Measurements from ENCODE around the gene PHB1. TPM values are rescaled to one million over a fixed set of nuclear protein-coding genes. Genes with fewer than 3 reads are reported as not detected.

The PHB1 gene
- total and polyA plus RNA-seq, 2 donors: 59.9 to 98.4 TPM

GRCh38 chr17:49443862-49444261 is 29.2 kb upstream of the PHB1 start:
- no peaks in the 10 kb centered on the region for H3K36me3 ChIP-seq (ENCODE audit: control insufficient read depth in 2 of 2, insufficient read depth in 2 of 2, low read length in 1 of 2)
- H3K4me1 ChIP-seq (ENCODE audit: control insufficient read depth in 2 of 2, insufficient read depth in 2 of 2, low read length in 2 of 2): no peaks in the 10 kb centered on the region
- no peak overlapping the region for H3K4me3 ChIP-seq (ENCODE audit: low read length in 2 of 2)
- H3K9me3 ChIP-seq (ENCODE audit: control insufficient read depth in 2 of 2, insufficient read depth in 1 of 2, low read length in 1 of 2): no peaks in the 10 kb centered on the region
- WGBS: 95% methylated on average over 6 of the region's 6 CpGs
- no peak overlapping the region for H3K27ac ChIP-seq (ENCODE audit: low read depth in 1 of 2, low read length in 1 of 2)
- H3K27me3 ChIP-seq (ENCODE audit: control insufficient read depth in 2 of 2, insufficient read depth in 1 of 2, low read length in 1 of 2): peaks cover 0 to 26% of the 10 kb centered on the region in 2 donors
- DNase-seq (ENCODE audit: low read depth in 6 of 9, low spot score in 9 of 9): no peak

DNA sequence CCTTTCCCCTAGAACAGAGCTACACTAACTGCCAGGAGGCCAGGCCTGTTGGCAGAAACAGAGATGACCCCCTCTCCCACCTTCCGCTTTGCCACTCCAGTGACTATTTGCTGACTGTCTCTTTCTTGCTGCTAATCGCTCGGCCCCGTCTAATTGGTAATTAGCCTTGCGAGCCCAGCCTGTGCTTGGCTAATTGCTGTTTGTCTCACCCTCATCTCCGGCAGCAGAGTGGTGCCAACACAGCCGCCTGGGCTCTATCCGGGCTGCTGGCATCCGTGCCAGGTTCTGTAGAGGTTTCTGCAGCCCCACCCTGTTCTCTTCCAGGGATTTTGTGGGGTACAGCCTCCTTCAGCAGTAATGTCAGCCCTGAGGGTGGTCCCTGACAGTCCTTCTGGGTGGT is 27.4 kb upstream of the PHB1 start:
- Histone ChIP-seq H3K4me3 (ENCODE audit: low read length in 2 of 2) (no peak overlapping the region), H3K36me3 (ENCODE audit: control insufficient read depth in 2 of 2, insufficient read depth in 2 of 2, low read length in 1 of 2) (no peaks in the 10 kb centered on the region), H3K27ac (ENCODE audit: low read depth in 1 of 2, low read length in 1 of 2) (no peak overlapping the region), H3K9me3 (ENCODE audit: control insufficient read depth in 2 of 2, insufficient read depth in 1 of 2, low read length in 1 of 2) (no peaks in the 10 kb centered on the region), H3K27me3 (ENCODE audit: control insufficient read depth in 2 of 2, insufficient read depth in 1 of 2, low read length in 1 of 2) (peaks cover 0 to 44% of the 10 kb centered on the region in 2 donors), H3K4me1 (ENCODE audit: control insufficient read depth in 2 of 2, insufficient read depth in 2 of 2, low read length in 2 of 2) (no peaks in the 10 kb centered on the region)
- no peak for DNase-seq (ENCODE audit: low read depth in 6 of 9, low spot score in 9 of 9)
- WGBS: 98% methylated on average over 9 of the region's 9 CpGs

DNA sequence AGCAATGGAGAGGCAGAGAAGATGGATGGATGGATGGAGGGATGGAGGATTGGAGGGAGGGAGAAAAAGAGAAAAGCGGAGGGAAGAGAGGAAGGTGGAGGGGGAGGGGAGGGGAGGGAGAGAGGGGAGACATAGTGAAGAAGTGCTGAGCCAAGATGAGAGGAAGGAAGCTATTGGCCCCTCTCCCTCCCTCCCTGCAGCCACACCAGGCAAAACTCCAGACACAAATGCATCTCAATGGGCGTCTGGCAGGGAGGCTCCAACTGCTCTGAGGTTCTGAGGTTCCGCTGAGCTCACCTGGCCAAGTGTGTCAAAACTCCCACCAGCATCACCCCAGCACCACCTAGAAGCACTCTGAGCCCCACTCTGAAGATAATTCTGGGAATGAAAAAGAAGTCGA is 26.9 kb upstream of the PHB1 start:
- Histone ChIP-seq H3K4me1 (ENCODE audit: control insufficient read depth in 2 of 2, insufficient read depth in 2 of 2, low read length in 2 of 2) (no peaks in the 10 kb centered on the region), H3K27ac (ENCODE audit: low read depth in 1 of 2, low read length in 1 of 2) (no peak overlapping the region), H3K27me3 (ENCODE audit: control insufficient read depth in 2 of 2, insufficient read depth in 1 of 2, low read length in 1 of 2) (peaks cover 0 to 47% of the 10 kb centered on the region in 2 donors), H3K9me3 (ENCODE audit: control insufficient read depth in 2 of 2, insufficient read depth in 1 of 2, low read length in 1 of 2) (no peaks in the 10 kb centered on the region), H3K4me3 (ENCODE audit: low read length in 2 of 2) (no peak overlapping the region), H3K36me3 (ENCODE audit: control insufficient read depth in 2 of 2, insufficient read depth in 2 of 2, low read length in 1 of 2) (no peaks in the 10 kb centered on the region)
- no peak for DNase-seq (ENCODE audit: low read depth in 6 of 9, low spot score in 9 of 9)
- WGBS: 81% methylated on average over 4 of the region's 4 CpGs

DNA sequence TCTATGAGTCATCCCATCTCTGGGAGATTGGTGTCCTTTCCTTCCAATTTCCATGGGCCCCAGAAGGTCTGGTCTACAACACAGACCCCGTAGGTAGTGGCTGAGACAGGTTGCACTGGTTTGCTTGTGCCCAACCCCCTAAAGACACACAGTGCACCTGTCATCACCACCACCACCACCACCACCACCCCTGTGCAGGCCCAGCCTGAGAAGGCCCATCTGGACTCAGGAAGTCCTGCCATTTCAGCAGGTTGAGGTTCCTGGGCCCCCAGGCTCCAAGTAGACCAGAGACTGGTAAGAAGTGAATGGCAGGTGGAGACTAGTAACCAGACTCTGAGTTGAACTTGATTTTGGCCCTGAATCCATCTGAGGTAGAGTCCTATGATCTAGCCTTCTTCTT is 25.9 kb upstream of the PHB1 start:
- Histone ChIP-seq H3K4me3 (ENCODE audit: low read length in 2 of 2) (no peak overlapping the region), H3K36me3 (ENCODE audit: control insufficient read depth in 2 of 2, insufficient read depth in 2 of 2, low read length in 1 of 2) (no peaks in the 10 kb centered on the region), H3K9me3 (ENCODE audit: control insufficient read depth in 2 of 2, insufficient read depth in 1 of 2, low read length in 1 of 2) (no peaks in the 10 kb centered on the region), H3K27me3 (ENCODE audit: control insufficient read depth in 2 of 2, insufficient read depth in 1 of 2, low read length in 1 of 2) (peaks cover 0 to 48% of the 10 kb centered on the region in 2 donors), H3K4me1 (ENCODE audit: control insufficient read depth in 2 of 2, insufficient read depth in 2 of 2, low read length in 2 of 2) (no peaks in the 10 kb centered on the region), H3K27ac (ENCODE audit: low read depth in 1 of 2, low read length in 1 of 2) (no peak overlapping the region)
- 85% methylated on average over 1 of the region's 1 CpG for WGBS
- DNase-seq (ENCODE audit: low read depth in 6 of 9, low spot score in 9 of 9): no peak

DNA sequence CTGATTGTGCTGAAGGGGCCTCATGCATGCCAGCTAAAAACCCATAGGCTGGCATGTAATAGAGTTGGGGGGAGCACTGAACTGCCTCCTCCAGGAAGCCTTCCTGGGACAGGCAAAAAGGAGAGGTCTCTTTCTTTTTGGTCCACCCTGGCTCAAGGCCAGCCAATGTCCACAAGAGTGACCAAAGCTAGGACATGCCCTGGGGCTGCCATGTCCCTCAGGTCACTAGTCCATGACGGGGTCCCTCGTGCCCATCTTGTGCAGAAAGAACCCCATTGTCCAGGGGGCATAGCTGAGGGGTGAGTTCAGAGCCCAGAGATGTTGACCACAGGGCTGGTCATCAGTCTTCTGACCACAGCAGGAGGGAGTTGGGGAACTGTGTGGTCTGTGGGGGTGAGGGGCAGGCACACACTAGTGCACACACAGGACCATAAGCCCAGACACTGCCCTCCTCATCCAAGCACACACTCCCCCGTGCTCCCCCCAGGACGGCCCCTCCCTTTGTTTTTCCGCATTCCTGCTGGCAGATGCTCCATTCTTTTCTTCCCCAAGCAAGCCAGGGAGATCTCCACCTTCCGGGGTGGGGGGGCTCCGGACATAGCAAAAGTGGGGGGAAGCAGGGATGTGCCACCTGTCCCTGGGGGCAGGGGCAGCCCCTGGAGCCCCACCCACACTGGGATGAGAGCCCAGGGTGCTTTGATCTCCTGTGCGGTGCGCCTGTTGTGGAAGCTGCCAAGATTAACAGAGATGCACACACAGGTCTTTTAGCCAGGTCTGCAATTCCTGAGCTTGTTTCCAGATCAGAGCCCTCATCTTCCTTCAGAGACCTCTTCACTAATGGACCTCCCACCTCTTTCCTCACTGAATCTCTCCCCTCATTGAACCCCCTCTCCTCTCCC is 25.2 kb upstream of the PHB1 start:
- Histone ChIP-seq H3K36me3 (ENCODE audit: control insufficient read depth in 2 of 2, insufficient read depth in 2 of 2, low read length in 1 of 2) (no peaks in the 10 kb centered on the region), H3K27me3 (ENCODE audit: control insufficient read depth in 2 of 2, insufficient read depth in 1 of 2, low read length in 1 of 2) (peaks cover 0 to 48% of the 10 kb centered on the region in 2 donors), H3K27ac (ENCODE audit: low read depth in 1 of 2, low read length in 1 of 2) (no peak overlapping the region), H3K9me3 (ENCODE audit: control insufficient read depth in 2 of 2, insufficient read depth in 1 of 2, low read length in 1 of 2) (no peaks in the 10 kb centered on the region), H3K4me3 (ENCODE audit: low read length in 2 of 2) (no peak overlapping the region), H3K4me1 (ENCODE audit: control insufficient read depth in 2 of 2, insufficient read depth in 2 of 2, low read length in 2 of 2) (no peaks in the 10 kb centered on the region)
- DNase-seq (ENCODE audit: low read depth in 6 of 9, low spot score in 9 of 9): no peak
- WGBS: 90% methylated on average over 9 of the region's 9 CpGs

- Histone ChIP-seq H3K4me1 (ENCODE audit: control insufficient read depth in 2 of 2, insufficient read depth in 2 of 2, low read length in 2 of 2) (no peaks in the 10 kb centered on the region), H3K4me3 (ENCODE audit: low read length in 2 of 2) (no peak overlapping the region), H3K36me3 (ENCODE audit: control insufficient read depth in 2 of 2, insufficient read depth in 2 of 2, low read length in 1 of 2) (no peaks in the 10 kb centered on the region), H3K27ac (ENCODE audit: low read depth in 1 of 2, low read length in 1 of 2) (no peak overlapping the region), H3K9me3 (ENCODE audit: control insufficient read depth in 2 of 2, insufficient read depth in 1 of 2, low read length in 1 of 2) (no peaks in the 10 kb centered on the region), H3K27me3 (ENCODE audit: control insufficient read depth in 2 of 2, insufficient read depth in 1 of 2, low read length in 1 of 2) (peaks cover 0 to 51% of the 10 kb centered on the region in 2 donors)
- WGBS: 95% methylated on average over 3 of the region's 3 CpGs
- DNase-seq (ENCODE audit: low read depth in 6 of 9, low spot score in 9 of 9): no peak
Observed at GRCh38 chr17:49439305-49439672, 24.6 kb upstream of the PHB1 start.

DNA sequence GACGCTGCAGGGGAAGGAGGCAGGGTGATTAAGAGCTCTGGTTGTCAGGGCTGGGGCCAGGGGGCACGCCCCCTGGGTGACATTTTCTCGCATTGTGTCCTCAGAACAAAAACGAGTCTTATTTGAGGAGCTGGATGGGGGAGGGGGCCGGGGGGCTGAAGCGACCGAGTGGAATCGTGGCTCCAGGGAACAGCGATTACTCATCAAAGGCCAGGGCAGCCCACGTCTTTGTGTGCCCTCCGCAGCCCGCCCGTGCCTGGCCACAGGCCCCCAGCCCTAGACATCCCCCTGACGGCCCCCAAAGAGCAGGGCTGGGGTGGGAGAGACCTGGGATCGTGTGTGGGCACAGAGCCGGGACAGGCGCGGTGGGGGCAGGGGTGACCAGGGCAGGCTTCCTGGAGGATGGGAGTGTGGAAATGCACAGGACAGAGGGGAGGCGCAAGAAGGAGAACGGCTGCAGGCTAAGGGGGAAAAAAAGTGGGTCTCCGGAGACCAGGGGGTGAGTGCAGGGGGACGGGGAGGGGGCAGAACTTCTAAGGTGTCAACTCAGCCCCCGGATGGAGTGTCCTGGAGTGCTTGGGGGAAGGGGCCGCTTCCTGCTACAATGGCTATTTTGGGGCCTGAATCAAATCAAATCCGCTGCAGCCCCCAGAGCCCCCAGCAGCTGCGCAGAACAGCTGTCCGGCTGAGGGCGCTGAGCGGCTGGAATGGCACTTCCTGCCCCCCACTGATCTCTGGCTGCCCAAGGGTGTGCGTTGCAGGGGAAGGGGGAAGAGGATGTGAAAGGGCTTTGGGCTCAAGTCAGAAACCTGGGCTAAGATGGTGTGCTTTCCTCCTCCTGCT is 24.0 kb upstream of the PHB1 start:
- 30% methylated on average over 30 of the region's 30 CpGs for WGBS
- Histone ChIP-seq H3K9me3 (ENCODE audit: control insufficient read depth in 2 of 2, insufficient read depth in 1 of 2, low read length in 1 of 2) (no peaks in the 10 kb centered on the region), H3K27me3 (ENCODE audit: control insufficient read depth in 2 of 2, insufficient read depth in 1 of 2, low read length in 1 of 2) (peaks cover 0 to 51% of the 10 kb centered on the region in 2 donors), H3K4me1 (ENCODE audit: control insufficient read depth in 2 of 2, insufficient read depth in 2 of 2, low read length in 2 of 2) (no peaks in the 10 kb centered on the region), H3K27ac (ENCODE audit: low read depth in 1 of 2, low read length in 1 of 2) (no peak overlapping the region), H3K4me3 (ENCODE audit: low read length in 2 of 2) (no peak overlapping the region), H3K36me3 (ENCODE audit: control insufficient read depth in 2 of 2, insufficient read depth in 2 of 2, low read length in 1 of 2) (no peaks in the 10 kb centered on the region)
- no peak for DNase-seq (ENCODE audit: low read depth in 6 of 9, low spot score in 9 of 9)

DNA sequence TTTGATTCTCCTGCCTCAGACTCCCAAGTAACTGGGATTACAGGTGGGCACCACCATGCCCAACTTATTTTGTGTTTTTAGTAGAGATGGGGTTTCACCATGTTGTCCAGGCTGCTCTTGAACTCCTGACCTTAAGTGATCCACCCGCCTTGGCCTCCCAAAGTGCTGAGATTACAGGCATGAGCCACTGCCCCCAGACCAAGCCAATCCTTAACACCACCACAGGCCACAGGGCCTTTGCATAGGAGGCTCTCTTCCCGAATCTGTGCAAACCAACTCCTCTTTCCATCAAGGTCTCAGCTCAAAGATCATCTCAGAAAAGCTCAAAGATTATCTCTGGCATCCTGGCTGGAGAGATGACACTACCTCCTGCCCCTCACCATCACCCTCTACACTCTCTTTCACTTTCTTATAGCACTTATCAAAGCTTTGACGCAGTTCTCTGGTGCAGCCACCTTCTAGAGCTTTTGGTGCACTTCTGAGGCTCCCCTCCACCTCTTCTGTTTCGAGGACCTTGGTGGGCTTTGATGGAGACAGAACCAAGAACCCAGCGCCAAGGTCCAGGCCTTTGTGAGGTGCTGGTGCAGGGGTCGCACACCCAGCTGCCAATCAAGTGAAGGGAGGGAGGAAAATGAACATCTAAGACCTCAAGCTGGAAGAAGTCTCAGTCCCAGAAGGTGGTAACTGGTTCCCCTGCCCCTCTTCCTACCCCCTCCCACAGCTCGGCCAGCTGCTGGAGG is 23.2 kb upstream of the PHB1 start:
- Histone ChIP-seq H3K4me3 (ENCODE audit: low read length in 2 of 2) (no peak overlapping the region), H3K4me1 (ENCODE audit: control insufficient read depth in 2 of 2, insufficient read depth in 2 of 2, low read length in 2 of 2) (no peaks in the 10 kb centered on the region), H3K36me3 (ENCODE audit: control insufficient read depth in 2 of 2, insufficient read depth in 2 of 2, low read length in 1 of 2) (no peaks in the 10 kb centered on the region), H3K27ac (ENCODE audit: low read depth in 1 of 2, low read length in 1 of 2) (no peak overlapping the region), H3K27me3 (ENCODE audit: control insufficient read depth in 2 of 2, insufficient read depth in 1 of 2, low read length in 1 of 2) (peaks cover 0 to 53% of the 10 kb centered on the region in 2 donors), H3K9me3 (ENCODE audit: control insufficient read depth in 2 of 2, insufficient read depth in 1 of 2, low read length in 1 of 2) (no peaks in the 10 kb centered on the region)
- 84% methylated on average over 7 of the region's 7 CpGs for WGBS
- no peak for DNase-seq (ENCODE audit: low read depth in 6 of 9, low spot score in 9 of 9)

Data from thymus (tissue), 11 donors.